NT2/D1 (cell line): Measurements from ENCODE around the gene TASOR.

ENCODE experiments used
- SUZ12 ChIP-seq: IDR thresholded peaks from 2 replicates; pipeline ENCODE4 v1.6.1; 2011; ENCODE audit not compliant: insufficient read length, insufficient read depth; ENCODE audit errors: extremely low read depth
- ZNF274 ChIP-seq: IDR thresholded peaks from 2 replicates; pipeline ENCODE4 v1.6.1; 2011; ENCODE audit warnings: mild to moderate bottlenecking, low read depth, low read length

DNA sequence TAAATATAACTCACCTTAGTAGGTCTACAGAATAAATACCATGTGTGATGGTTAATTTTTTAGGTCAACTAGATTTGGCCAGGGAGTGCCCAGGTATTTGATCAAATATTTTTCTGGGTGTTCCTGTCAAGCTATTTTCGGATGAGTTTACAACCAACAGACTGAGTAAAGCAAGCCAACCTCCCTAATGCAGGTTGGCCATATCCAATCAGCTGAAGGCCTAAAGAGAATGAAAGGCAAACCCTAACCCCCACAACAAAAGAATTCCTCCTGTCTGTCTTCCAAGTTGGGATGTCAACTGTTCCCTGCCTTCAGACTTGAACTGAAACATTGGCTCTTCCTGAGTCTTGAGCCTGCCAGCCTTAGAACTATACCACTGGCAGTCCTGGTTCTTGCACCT lies 28.6 kb downstream of the TASOR start:
- no peak for TF ChIP-seq ZNF274
- TF ChIP-seq SUZ12, result no peak
